Myocyte (in vitro differentiated cells): Measurements from ENCODE around the gene DYRK4. TPM values are rescaled to one million over a fixed set of nuclear protein-coding genes. Genes with fewer than 3 reads are reported as not detected.

Experiments
- DNase-seq: peaks from one replicate; pipeline ENCODE4 v3.0.0-alpha.2; 2012; ENCODE audit warnings: low read depth
- total RNA-seq: library from RNA; depleted of rRNA; stranded (reverse); fragments of >200 nt; gene quantifications from 2 replicates; pipeline ENCODE4 v1.2.3, GENCODE V29; 2014

The DYRK4 gene
- total RNA-seq, 1 donor from 2014 or later = 42.9 TPM

DNA sequence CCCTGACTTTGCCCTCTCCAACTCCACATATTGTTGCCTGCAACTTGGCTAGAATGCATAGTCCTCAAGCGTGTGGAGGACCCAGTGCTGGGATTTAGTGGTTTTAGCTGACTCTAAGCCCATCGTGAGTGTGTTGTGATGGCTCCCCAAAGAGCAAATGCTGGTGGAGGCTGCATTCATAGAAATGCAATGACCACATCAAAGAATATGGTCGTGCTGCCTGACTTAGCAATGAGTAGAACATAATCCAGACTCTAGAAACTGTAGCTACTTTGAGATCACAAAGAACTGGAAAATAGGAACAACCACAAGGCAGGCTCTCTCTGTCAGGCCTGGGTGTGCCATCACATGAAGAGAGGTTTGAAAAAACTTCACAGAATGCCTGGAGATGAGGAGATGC is 1.3 kb downstream of the DYRK4 start:
- no peak for DNase-seq

DNA sequence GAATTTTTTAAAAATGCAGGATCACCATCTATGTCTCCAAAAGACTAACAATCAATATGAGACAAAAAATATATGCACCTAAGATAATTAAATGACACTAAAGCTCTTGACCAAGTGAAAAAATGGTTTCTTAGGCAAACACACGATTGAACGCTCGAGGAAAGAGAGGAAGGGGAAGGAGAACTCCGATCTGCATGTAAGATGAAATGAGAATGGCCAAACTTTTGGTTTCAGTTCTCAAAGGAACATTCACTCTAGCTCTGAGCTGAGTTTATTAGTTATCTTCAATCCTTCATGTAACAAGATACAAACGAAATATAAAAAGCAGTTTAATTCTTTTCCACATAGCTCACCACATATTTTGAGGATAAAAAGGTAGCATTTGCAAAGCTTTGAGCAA is 2.8 kb downstream of the DYRK4 start:
- no peak for DNase-seq

DNA sequence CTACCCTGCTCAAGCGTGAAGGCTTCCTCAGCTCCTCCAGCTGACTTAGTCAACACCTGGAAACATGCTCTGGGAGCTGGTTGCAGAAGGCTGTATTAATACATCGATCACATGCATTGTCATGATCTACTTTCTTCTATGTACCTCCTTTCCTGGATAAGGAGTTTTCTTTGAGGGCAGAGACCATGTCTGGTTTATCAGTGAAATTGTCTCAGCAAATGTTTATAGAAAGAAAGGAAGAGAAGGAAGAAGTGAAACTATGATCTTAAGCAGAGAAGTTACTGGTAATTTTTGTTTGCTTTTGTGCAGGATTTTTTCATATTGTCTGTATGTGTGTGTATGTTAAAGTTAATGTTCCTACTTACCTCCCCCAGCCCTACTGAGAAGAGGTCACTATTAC is 4.5 kb downstream of the DYRK4 start:
- DNase-seq = no peak

DNA sequence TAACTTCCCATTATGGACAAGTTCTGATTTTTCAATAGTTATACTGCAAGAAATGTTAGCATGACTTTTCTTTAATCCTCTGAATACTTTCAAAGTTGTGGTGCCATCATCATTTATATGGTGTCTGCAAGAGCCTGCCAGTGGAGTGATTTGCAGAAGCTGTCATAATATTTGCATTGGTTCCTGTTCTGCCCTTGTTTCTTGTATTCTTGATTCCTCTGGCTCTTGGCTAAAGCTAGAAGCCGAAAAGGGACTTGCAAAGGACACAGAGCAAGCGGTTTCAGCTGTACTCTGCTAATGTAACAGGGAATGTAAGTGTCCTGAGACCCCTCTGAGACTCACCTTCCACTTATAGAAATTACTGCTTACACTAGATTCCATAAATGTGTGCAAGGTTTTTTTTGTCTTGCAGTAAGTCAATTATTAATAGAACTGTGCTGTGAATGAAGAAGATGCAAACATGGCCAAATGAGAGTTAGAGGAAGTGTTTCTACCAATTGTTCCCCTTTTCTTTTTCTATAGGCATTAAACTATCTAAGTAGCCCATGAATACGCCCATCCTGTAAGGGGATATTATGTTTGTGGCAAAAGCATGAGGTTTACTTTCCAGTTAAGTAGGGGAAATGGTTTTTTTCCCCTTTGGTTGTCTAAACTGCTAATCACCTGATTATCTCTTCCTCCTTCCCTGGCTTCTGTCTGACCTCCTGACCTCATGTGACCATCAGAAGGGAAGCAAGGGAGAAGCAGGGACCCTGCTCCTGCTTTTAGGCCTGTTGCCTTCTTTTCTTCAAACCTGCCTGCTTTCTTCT is 5.3 kb downstream of the DYRK4 start:
- DNase-seq = no peak

DNA sequence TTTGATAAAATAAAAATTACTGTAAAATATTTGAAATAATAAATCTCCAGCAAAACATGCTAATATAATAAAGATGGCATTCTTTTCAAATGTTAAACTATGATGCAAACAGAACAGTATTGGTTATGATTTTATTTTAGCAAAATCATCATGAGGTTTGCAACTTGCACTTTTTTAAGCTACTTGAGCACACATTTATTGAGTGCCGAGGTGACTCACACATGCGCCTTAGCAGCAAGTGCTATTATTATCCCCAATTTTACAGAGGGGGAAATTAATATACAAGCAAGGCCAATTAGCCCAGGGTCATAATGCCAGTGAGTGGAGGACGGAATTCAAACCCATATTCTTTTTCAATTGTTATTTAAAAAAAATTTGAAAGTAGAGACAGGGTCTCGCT is 7.3 kb downstream of the DYRK4 start:
- no peak for DNase-seq

DNA sequence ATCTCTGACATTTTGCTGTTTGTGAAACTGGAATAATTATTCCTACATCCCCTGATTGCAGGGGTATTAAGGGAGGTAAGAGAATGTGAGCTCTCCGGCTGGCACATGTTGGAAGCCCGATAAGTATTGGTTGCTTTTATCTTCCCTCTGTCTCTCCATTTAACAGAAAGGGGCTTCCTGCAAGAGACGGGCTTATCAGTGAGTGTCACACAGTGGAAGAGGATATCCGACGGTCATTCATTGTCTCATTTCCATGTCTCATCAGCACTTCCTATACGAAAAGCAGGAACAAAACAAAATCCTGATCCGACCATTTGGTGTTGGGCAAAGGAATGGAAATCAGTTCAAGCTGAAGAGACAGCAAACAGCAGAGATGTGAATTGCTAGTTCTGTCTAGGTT is 10.7 kb downstream of the DYRK4 start:
- DNase-seq = no peak

DNA sequence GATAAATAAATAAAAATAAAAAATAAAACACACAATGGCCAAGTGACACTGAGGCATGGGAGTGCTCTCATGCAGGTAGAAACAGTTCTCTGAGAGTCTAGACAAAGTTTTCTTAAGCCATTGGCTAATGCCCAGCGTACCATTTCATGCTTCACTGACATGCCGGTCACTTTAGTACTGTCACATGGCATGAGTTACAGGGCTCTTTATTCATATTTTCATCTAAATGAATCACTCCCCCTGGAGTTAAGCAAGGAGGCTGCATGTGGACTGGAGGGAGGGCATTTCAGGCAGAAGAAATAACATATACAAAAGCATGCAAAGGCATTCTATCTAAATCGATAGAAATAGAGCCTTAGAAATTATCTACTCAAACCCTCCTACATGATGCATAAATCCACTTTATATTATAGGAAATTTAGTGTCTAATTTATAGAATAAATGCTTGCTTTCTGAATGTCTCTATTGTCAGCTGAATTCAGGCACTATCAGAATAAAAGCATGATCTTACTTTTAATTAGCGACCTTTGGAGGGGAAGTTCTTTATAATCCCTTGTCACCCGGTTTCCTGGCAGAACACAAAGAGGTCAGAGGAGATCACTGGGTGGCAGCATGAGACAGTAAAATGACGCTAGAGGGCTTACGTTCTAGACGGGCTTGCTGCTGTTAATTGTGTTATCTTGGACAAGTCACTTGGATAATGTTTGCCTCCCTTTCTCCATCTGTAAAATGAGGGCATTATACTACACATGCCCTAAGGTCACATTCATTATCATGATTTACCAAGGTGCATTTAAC is 17.5 kb downstream of the DYRK4 start:
- DNase-seq = peak; percentile 17

DNA sequence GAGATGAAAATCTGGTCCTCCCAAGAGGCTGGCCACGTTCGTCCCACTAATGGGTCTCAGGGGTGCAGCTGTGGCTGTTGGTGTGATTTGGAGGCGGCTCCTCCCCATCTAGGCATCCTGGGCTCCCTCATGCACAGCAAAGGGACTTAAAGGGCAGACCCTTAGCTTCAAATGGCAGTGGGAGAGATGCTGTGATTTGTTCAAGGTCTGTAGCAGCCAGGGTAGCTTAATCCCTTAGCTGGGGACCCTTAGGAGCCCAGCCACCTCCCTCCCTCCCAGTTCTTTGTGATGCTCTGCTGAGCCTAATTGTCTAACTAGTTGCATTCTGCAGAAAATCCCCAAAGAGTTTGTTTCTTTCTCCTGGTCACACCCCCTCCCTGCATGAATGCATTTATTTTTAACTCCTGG is 18.3 kb downstream of the DYRK4 start:
- no peak for DNase-seq

DNA sequence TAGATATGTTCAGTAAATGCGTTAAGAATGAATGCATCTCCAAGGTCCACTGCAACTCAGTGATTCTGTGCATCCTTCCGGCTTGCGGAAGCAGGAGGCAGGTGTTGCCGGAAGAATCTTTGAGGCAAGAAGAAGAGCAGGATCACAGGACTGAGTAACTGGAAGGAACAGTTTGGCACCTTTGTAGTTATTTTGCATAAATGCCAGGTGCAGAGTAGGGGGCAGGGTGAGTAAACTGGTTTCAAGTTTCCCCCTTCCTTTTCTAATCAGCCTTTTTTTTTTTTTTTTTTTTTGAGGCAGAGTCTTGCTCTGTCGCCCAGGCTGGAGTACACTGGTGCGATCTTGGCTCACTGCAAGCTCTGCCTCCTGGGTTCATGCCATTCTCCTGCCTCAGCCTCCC is 22.3 kb downstream of the DYRK4 start:
- no peak for DNase-seq

DNA sequence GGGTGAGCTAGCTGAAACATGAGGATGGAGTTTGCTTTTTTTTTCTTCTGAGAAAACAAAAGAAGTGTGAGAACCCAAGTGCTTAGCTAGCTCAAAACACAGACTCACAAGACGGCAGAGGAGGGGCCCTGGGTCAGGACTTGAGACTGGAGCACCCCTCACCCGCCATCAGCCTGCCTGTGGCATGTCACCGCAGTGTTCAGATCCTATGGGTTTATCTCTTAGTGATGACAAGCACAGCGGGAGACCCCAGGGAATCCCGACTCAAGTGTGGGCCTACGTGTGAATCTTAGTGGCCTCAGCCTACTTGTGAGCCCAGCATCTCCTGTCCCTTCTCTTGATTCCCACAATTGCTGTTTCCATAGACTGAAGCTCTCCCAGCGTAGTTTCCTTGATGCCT is 22.9 kb downstream of the DYRK4 start:
- DNase-seq = no peak

DNA sequence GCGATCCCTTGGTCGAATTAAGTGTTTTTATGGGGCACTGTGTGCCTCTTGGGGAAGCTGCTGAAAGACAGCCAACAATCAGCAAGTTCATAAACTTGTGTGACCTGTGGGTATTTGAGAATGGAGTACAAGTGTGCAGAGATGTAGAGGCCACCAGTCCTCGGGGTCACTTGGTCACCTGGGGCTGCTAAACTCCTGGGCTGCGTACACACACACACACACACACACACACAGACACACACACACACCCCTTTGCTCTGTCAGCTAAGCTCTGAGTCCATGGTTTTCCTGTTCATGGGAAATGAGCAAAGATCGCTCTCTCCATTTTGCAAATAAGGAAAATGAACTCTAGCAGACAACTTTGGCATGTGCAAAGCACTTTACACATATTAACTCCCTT is 24.5 kb downstream of the DYRK4 start:
- DNase-seq = no peak

DNA sequence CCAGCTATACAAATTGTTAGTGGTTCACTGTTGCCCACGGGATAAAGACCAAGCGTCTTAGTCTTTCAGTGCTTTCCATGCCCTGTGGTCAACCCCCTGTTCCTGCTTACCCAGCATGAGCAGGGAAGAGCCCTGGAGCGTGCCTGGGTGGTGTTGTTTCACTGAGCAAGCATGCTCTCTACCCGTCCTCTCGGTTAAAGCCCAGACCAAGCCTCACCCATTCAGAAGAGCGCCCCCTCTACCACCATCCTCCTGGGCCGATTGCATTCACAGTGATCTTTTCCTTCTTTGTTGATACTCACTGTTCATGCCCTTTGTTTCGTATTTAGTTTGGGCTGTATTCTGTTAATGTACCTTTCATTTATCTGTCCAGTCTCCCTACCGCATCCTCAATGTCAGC is 25.1 kb downstream of the DYRK4 start:
- DNase-seq = no peak

DNA sequence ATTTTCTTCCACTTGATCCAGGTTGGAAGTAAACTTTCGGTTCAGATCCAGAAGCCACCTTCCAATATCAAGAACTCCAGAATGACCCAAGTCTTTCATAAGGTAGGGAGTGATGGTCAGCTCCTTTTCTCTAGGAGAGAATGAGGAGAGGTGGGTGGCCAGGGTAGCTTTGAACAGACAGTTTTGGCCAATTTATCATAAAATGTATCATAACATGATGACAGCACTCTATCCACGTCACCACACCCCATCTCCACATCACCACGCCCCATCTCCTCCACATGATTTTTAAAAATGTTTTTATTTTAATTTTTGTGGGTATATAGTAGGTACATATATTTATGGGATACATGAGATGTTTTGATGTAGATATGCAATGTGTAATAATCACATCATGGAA is 26.9 kb downstream of the DYRK4 start:
- no peak for DNase-seq

DNA sequence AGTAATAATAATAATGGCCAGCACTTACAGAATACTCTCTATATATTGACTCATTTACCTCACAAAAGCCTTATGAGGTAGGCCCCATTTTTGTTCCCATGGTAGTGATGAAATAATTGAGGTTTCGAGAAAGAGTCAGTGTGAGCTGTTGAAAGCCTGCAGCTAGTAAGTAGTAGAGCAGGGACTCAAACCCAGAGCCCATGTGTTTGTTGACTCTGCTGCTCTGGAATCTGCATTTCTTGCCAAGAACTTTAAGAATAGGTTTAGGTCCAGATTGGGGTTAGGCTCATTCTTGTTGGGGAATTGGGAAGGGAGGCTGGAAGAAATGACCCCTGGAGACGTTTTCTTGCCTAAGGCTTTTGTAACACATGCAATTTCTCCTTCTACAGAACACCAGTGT is 27.9 kb downstream of the DYRK4 start:
- no peak for DNase-seq

DNA sequence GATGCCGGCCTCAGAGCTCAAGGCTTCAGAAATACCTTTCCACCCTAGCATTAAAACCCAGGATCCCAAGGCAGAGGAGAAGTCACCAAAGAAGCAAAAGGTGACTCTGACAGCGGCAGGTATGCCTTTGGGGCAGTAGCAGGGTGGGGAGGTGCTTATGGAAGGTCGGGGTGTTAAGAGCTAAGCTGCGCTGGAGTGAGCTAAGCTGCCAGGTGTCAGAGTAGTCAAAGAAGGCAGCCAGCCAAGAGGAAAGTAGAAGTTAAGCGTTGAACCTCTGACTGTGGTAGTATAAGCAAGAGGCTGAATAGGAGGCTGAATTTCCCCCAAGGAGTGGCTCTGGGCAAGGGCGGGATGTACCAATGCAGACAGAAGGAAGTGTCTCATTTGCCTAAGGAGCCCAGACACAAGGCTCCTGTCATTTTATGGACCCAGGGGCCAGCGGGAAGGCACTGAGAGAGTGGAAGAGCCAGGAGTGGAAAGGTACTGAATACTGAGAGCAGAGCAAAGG is 29.2 kb downstream of the DYRK4 start:
- no peak for DNase-seq

DNA sequence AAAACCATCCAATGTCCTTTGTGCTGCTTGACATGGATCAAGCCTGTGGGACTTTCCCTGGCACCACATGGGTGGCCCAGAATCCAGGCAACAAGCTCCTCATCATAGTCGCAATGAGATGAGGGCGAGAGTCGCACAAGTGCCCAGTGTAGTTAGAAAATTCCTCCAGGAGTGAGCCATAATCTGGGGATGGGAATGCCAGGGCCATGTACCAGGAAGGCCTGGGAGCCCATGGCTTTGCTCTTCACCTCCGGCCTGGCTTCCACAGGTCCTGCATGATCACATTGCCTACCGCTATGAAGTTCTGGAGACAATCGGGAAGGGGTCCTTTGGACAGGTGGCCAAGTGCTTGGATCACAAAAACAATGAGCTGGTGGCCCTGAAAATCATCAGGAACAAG is 33.9 kb downstream of the DYRK4 start:
- DNase-seq = no peak

DNA sequence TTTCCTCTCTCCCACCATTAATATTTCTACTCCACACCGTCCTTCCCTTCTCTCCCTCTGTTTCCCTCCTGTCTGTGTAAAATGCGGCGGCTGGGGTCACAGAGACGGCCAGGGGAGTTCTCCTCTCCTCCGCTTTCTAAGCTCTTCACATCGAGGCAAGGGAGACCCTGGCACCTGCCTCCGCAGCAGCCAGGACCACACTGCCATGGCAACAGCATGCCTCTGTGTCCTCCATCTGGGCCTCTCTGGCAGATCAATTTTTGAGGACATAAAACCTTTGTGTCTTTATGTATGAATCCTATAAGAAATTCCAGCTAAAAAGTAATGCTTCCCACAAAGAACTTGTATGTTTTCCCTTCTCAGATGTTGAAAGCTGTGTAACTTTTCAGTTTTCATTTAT is 41.4 kb downstream of the DYRK4 start:
- no peak for DNase-seq

DNA sequence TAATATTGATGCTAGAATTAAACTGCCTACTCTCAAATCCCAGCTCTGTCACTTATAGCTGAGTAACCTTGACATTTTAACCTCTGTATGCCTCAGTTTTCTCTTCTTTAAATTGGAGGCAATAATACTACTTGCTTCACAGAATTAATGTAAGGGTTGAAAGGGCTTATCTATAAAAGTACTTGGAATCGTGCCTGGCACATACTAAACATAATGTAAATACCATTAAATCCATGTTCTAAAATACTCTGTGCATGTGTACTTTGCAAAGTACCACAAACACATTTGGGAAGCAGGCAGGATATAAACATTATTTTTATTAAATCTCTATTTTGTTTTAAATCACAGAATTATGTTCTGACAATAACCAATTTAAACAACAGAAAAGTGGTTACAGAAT is 41.9 kb downstream of the DYRK4 start:
- no peak for DNase-seq

DNA sequence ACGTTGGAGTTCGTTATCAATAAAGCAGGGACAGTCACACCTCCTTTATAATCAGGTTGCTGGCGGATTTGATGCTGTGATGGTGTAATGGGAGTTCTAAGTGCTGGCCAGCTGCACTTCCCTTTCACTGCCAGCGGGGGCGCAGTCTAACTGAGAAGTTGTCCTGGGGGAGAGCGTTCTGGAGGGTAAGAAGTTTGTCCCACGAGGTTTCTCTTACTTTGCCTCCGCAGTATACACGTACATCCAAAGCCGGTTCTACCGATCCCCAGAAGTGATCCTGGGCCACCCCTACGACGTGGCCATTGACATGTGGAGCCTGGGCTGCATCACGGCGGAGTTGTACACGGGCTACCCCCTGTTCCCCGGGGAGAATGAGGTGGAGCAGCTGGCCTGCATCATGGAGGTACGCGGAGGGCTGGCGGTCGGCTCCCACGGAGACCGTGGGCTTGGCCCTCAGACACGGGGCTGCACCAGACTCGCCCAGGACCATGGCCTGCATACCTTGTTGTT is 42.7 kb downstream of the DYRK4 start:
- peak; percentile 91 for DNase-seq

DNA sequence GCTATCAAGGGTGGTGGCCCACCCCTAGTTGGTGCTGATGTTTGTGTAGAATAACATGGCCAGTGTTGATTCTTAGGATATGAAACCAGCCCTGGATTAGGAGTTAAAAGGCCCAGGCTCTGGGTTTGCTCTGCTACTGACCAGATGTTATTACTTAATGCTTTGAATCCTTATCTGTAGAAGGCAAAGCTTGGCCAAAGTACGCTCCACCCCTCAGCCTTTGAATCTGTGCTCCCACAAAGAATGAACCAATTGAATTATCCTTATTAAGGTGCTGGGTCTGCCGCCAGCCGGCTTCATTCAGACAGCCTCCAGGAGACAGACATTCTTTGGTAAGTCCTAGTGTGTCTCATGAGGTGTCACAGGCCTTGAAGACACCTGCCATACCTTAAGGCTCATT is 45.0 kb downstream of the DYRK4 start:
- DNase-seq = no peak

DNA sequence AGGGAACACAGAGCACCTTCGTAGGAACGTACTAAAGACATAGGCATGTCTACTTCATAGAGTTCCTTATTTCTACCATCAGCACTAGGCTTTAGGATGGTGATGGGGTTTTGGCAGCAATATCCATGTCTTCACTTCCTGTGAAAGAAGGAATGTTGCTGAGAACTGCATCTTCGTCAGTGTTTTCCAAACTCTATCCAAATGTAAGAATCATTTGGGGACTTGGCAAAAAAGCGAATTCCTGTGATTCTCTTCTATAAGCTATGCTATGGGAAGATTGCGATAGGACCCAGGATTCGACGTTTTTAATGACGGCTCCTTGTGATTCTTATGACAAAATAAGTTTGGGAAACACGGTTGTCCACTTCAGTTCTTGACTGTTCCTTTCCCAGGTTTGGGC is 47.1 kb downstream of the DYRK4 start:
- no peak for DNase-seq

DNA sequence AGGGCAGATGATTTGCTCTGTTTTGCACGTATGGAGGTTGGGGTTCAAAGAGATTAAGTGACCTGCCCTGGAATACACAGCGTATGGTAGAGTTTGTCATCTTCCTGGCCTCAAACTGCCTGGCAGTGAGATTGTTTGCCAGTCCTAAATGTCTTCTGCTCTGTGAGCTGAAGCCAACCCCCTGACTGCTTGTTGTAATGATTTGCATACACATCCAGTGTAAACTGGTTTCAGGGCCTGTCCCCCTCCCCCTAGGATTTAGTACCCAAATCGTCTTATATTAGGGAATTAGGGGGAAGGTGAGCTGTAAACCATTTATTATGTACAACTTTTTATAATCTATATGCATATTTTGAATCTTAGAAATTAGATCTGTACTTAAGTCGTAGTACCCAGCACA is 48.5 kb downstream of the DYRK4 start:
- no peak for DNase-seq
